Stimulated activated CD8-positive, alpha-beta memory T cell treated with anti-CD3 and anti-CD28 coated beads, Interleukin-7, amount 100 ng/mL, for 48 hours (primary cell): Measurements from ENCODE around the gene ATAD2B.
"Not testable (repeated sequence)": the region's sequence is repeated elsewhere in the genome, so short reads cannot be mapped to it uniquely, and the experiment has no call there.

Experiments used
- DNase-seq, 2 donors: peaks; one replicate each; pipeline ENCODE4 v3.0.0-alpha.2; 2020; ENCODE audit warnings: low read depth in 1 of 2; ENCODE audit errors: extremely low read depth in 1 of 2

Gene ATAD2B

GRCh38 chr2:23926750-23927571, at the start of gene ATAD2B:
TSS of gene ATAD2B (minus strand) at chr2:23927123. CDS start at chr2:23926770, 353 bp downstream.
- peak; percentile 86 to 91 for DNase-seq

DNA sequence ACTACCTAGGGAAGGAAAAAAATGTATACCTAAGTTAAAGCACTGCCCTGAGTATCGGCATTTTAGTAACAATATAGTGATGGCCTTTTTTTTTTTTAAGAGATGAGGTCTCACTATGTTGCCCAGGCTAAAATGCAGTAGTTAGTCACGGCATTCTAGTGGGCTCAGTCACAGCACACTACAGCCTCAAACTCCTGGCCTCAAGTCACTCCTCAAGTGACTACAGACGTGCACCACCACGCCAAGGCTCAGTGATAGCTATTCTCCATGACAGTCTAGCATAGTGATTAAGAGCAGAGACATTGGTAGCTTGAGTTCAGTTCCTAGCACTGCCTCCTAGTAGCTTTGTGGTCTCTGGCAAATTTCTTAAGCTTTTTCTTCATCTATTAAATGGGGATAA, 40.9 kb upstream of the ATAD2B start:
- no peak for DNase-seq

GRCh38 chr2:23954325-23955014, 27.5 kb upstream of the ATAD2B start:
- no peak for DNase-seq

DNA sequence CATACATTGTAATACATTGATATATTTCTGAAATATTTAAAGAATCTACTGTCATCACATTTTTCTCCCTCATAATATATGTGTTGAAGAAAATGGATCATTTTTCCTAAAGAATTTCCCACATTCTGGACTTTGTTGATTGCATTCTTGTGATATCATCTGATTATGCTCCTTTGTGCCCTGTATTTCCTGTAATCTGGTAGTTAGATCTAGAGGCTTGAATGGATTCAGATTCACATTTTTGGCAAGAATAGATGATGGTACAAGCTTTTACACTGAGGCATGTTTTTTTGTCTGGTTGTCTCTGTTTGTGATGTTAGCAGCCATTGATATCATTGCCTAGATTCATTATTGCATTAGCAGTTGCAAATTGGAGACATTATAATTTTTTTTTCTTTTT, 26.7 kb upstream of the ATAD2B start:
- DNase-seq = no peak

- not testable (repeated sequence) for DNase-seq
Measured at GRCh38 chr2:23952558-23952957, 25.6 kb upstream of the ATAD2B start.

GRCh38 chr2:23947350-23947749, 20.4 kb upstream of the ATAD2B start:
- no peak for DNase-seq

- DNase-seq = no peak
Measured at GRCh38 chr2:23944976-23945375, 18.1 kb upstream of the ATAD2B start.

DNA sequence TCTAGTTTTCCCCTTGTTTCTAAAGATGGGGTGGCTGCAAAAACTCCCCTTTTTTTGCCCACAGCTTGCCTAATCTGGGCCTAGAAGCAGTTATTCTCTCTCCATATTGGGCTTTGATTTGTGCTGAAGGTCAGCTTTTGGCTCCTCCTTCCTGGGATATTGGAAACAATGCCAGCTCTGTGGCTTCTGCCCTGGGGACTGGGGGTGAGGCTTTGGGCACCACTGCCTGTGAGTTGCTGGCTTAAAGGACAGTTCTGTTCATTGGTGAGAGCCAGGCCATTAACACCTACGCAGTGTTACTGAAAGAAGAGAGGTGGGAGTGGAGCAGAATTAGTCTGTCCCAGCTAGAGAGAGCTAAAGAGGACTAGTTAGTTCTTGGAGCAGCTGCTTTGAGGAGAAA, 17.6 kb upstream of the ATAD2B start:
- DNase-seq = no peak

GRCh38 chr2:23943666-23944065, 16.7 kb upstream of the ATAD2B start:
- no peak for DNase-seq

DNA sequence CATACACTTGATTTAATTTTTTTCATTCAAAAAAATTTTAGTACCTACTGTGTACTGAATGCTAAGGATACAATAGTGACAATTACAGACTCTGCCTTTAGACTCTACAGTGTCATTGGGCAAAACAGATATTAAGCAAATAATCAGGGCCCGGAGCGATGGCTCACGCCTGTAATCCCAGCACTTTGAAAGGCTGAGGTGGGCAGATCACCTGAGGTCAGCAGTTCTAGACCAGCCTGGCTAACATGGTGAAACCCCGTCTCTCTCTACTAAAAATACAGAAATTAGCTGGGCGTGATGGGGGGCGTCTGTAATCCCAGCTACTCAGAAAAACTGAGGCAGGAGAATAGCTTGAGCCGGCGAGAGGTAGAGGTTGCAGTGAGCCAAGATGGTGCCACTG, 14.7 kb upstream of the ATAD2B start:
- no peak for DNase-seq

DNA sequence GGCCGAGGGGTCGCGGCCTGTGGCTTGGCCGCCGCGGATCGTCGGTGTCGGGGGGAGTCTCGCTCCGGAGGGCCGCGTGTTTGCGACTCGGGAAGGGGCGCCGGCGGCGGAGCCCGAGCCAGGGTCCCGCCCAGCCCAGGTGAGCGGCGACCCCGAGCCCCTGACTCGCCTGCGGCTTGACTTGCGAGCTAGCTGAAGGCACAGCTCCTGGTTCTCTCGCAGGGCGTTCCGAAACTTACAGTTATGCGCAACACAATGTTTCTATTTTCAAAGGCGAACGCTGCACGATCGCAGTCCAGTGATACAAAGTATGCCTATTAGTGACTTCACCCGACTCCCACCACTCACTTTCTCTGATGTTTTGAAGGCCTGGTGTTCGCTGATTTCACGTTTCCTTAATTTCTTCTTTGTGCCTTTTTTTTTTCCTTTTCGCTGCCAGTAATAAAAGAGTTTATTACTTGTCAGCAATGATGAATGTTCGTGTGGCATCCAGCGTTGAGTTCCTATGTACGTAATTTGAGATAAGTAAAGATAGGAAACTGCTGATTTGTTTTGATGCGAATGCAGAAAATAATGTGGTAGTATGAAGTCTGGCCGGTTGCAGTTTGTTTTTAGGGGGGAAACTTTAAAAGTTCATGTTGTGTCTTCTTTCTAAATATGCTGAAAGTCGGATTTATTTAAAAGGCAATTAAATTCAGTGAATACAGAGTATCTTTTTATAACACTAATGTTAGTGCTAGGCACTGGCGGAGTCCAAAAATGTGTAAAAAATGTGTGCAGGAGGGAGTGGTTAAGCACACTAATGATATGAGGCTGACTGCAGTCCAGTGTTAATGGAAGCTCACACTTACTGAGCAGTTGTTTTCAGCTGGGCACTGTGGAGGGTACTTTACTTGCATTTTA, 14.0 kb upstream of the ATAD2B start:
- peak in 1 of 2 donors; percentile 39 for DNase-seq

- DNase-seq = peak; percentile 37 to 66
Measured at GRCh38 chr2:23939987-23940717, 13.2 kb upstream of the ATAD2B start, which contains the start of gene UBXN2A. TSS of gene UBXN2A (plus strand) at chr2:23940463. CDS start at chr2:23958315, 17,852 bp downstream.

GRCh38 chr2:23934259-23934658, 7.3 kb upstream of the ATAD2B start:
- no peak for DNase-seq

DNA sequence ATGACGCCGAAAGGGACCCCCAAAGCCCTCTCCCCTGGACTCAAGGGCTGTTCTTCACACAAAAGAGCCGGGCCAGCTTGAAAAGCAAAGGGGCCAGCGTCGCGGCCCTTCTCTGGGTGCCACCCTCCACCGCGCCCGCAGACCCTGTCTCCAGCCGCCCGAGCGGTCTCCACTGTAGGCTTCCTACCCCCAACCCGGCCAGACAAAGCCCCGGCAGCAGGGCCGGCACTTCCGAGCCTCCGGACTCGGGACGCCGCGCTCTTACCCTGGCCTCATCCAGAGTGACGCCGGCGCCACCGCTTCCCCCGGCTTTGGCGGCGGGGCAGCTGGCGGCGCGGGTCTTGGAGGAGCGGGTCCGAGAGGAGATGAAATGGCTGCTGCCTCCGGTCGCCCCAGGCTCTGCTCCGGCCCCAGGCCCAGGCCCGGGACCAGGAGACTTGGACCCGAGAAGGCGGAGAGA, 603 bp downstream of the ATAD2B start:
- peak in 1 of 2 donors; percentile 8 for DNase-seq

- DNase-seq = peak; percentile 15 to 50
Measured at GRCh38 chr2:23925702-23926289, 1.1 kb downstream of the ATAD2B start.

DNA sequence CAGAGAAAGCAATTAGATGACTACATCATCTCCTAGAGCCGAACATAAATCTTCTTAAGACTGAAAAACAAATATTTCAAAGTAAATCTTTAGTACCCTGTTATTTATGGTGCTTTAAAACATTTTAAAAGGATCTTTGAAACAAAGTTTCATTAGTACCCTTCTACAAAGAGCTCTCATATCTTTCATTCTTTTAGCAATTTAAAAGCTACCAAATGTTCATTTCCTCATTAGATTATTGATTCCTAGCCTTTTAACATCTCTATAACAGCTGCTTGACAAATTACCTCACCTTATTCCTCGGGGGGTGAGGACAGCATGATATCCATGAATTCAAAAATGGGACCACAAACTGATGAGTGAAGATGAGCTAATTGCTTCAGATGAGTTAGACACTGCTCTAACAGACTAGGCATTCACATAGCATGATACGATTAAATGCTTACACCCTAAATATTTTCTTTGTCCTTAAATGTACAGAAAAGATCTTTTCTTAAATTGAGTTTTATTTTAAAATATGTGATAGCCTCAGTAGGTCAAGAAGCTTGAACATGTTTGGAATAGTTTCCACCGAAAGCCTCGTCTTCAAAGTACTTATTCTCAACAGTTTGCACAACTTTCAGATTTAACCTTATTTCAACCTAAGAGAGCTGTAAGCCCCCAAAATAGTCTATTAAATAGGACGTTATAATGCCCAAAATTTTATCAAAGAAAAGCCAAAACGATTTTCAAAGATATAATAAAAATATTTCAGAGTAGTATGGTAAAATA, 2.1 kb downstream of the ATAD2B start:
- DNase-seq = no peak

GRCh38 chr2:23918837-23919489, 8.0 kb downstream of the ATAD2B start:
- no peak for DNase-seq

- DNase-seq = no peak
Measured at GRCh38 chr2:23916727-23917405, 10.1 kb downstream of the ATAD2B start.
